Hepatocyte (in vitro differentiated cells): ENCODE results near the gene SCG3.
"Not testable (repeated sequence)": the region's sequence is repeated elsewhere in the genome, so short reads cannot be mapped to it uniquely, and the experiment has no call there.

Experiments
- CTCF ChIP-seq: fragments of 200-600 bp; sonication (generic); IDR thresholded peaks from 2 replicates; pipeline ENCODE4 v1.5.1; 2016; ENCODE audit warnings: antibody characterized with exemption, mild to moderate bottlenecking; ENCODE audit not compliant: poor library complexity
- EZH2 ChIP-seq: fragments of 200-600 bp; sonication (generic); IDR thresholded peaks from 2 replicates; pipeline ENCODE4 v1.6.1; 2016; ENCODE audit warnings: antibody characterized with exemption, mild to moderate bottlenecking, borderline replicate concordance

- not testable (repeated sequence) for TF ChIP-seq EZH2, CTCF
These were observed 25.8 kb upstream of the SCG3 start for GRCh38 chr15:51655401-51656057.
